ENCODE measurements around the gene ZNF823.
A peak's percentile ranks its signal among the peaks of the same experiment; 100 is the strongest.

Gene ZNF823

GRCh38 chr19:11766597-11767591 is 28.1 kb upstream of the ZNF823 start, which contains the start of gene ZNF441:
Gene ZNF441 (plus strand): TSS chr19:11767000. CDS start chr19:11767194, 194 bp downstream.
- WGBS (ENCODE audit: extremely low coverage, insufficient coverage, low lambda C conversion rate) = no CpG with 5 or more reads among the region's 61 CpGs
- no peak within 1 kb of the TSS for H2BK5ac ChIP-seq (ENCODE audit: low read length)
- no peaks in the 10 kb centered on the region for H3K79me1 ChIP-seq (ENCODE audit: low read length)
- no peak within 1 kb of the TSS for H3K23ac ChIP-seq (ENCODE audit: low read length)
- peaks cover 2% of the 10 kb centered on the region for H3K27me3 ChIP-seq (ENCODE audit: insufficient read depth, low read length, poor library complexity)
- no peak within 1 kb of the TSS for H2BK15ac ChIP-seq (replicated peaks; ENCODE audit: low read depth)
- H3K4ac ChIP-seq (ENCODE audit: low read depth, low read length) = no peak within 1 kb of the TSS
- H3K36me3 ChIP-seq (ENCODE audit: control insufficient read depth, insufficient read depth, low read length) = no peaks in the 10 kb centered on the region
- H3K56ac ChIP-seq (ENCODE audit: low read length) = peak within 1 kb of the TSS; percentile 79
- peak within 1 kb of the TSS; percentile 61 for H3K4me2 ChIP-seq (ENCODE audit: low read length)
- H3K18ac ChIP-seq (ENCODE audit: low read length) = no peak within 1 kb of the TSS
- peak within 1 kb of the TSS; percentile 46 for H3K4me3 ChIP-seq (ENCODE audit: low read length)
- peak; percentile 96 for DNase-seq
- no peak within 1 kb of the TSS for H2BK120ac ChIP-seq (ENCODE audit: low read depth, low read length)
- H3K9ac ChIP-seq (ENCODE audit: low read length) = peak within 1 kb of the TSS; percentile 57
- no peak within 1 kb of the TSS for H3K27ac ChIP-seq (ENCODE audit: low read depth, low read length)
- H4K8ac ChIP-seq (ENCODE audit: low read depth, low read length) = no peak within 1 kb of the TSS
- no peak within 1 kb of the TSS for H4K5ac ChIP-seq (ENCODE audit: low read length)
- H2AK5ac ChIP-seq (ENCODE audit: low read length) = no peak within 1 kb of the TSS
- no peaks in the 10 kb centered on the region for H3K79me2 ChIP-seq (ENCODE audit: control insufficient read depth, insufficient read depth, low read length)
- H3K4me1 ChIP-seq (ENCODE audit: control insufficient read depth, low read depth, low read length) = no peaks in the 10 kb centered on the region

- no peak overlapping the region for H3K9ac ChIP-seq (ENCODE audit: low read length)
- no peak overlapping the region for H3K27ac ChIP-seq (ENCODE audit: low read depth, low read length)
- no CpG with 5 or more reads among the region's 1 CpG for WGBS (ENCODE audit: extremely low coverage, insufficient coverage, low lambda C conversion rate)
- H3K23ac ChIP-seq (ENCODE audit: low read length) = no peak overlapping the region
- H3K18ac ChIP-seq (ENCODE audit: low read length) = no peak overlapping the region
- no peak overlapping the region for H4K5ac ChIP-seq (ENCODE audit: low read length)
- no peak overlapping the region for H2AK5ac ChIP-seq (ENCODE audit: low read length)
- no peaks in the 10 kb centered on the region for H3K36me3 ChIP-seq (ENCODE audit: control insufficient read depth, insufficient read depth, low read length)
- H4K8ac ChIP-seq (ENCODE audit: low read depth, low read length) = no peak overlapping the region
- no peak overlapping the region for H2BK15ac ChIP-seq (replicated peaks; ENCODE audit: low read depth)
- H3K4ac ChIP-seq (ENCODE audit: low read depth, low read length) = no peak overlapping the region
- no peaks in the 10 kb centered on the region for H3K79me2 ChIP-seq (ENCODE audit: control insufficient read depth, insufficient read depth, low read length)
- H2BK5ac ChIP-seq (ENCODE audit: low read length) = no peak overlapping the region
- no peaks in the 10 kb centered on the region for H3K79me1 ChIP-seq (ENCODE audit: low read length)
- H3K4me1 ChIP-seq (ENCODE audit: control insufficient read depth, low read depth, low read length) = no peaks in the 10 kb centered on the region
- no peak overlapping the region for H3K4me2 ChIP-seq (ENCODE audit: low read length)
- peaks cover 2% of the 10 kb centered on the region for H3K27me3 ChIP-seq (ENCODE audit: insufficient read depth, low read length, poor library complexity)
- no peak overlapping the region for H2BK120ac ChIP-seq (ENCODE audit: low read depth, low read length)
- no peak overlapping the region for H3K4me3 ChIP-seq (ENCODE audit: low read length)
- H3K56ac ChIP-seq (ENCODE audit: low read length) = no peak overlapping the region
- no peak for DNase-seq
These were observed 24.9 kb upstream of the ZNF823 start for GRCh38 chr19:11763611-11764010.

- H3K4ac ChIP-seq (ENCODE audit: low read depth, low read length) = no peak overlapping the region
- H3K27ac ChIP-seq (ENCODE audit: low read depth, low read length) = no peak overlapping the region
- DNase-seq = no peak
- no peak overlapping the region for H2AK5ac ChIP-seq (ENCODE audit: low read length)
- no peak overlapping the region for H3K56ac ChIP-seq (ENCODE audit: low read length)
- H3K79me1 ChIP-seq (ENCODE audit: low read length) = no peaks in the 10 kb centered on the region
- no peaks in the 10 kb centered on the region for H3K79me2 ChIP-seq (ENCODE audit: control insufficient read depth, insufficient read depth, low read length)
- no peak overlapping the region for H2BK120ac ChIP-seq (ENCODE audit: low read depth, low read length)
- H3K4me1 ChIP-seq (ENCODE audit: control insufficient read depth, low read depth, low read length) = no peaks in the 10 kb centered on the region
- no peak overlapping the region for H3K23ac ChIP-seq (ENCODE audit: low read length)
- H3K27me3 ChIP-seq (ENCODE audit: insufficient read depth, low read length, poor library complexity) = peaks cover 2% of the 10 kb centered on the region
- no peak overlapping the region for H4K5ac ChIP-seq (ENCODE audit: low read length)
- no peaks in the 10 kb centered on the region for H3K36me3 ChIP-seq (ENCODE audit: control insufficient read depth, insufficient read depth, low read length)
- H2BK5ac ChIP-seq (ENCODE audit: low read length) = no peak overlapping the region
- H4K8ac ChIP-seq (ENCODE audit: low read depth, low read length) = no peak overlapping the region
- H3K4me3 ChIP-seq (ENCODE audit: low read length) = no peak overlapping the region
- no peak overlapping the region for H2BK15ac ChIP-seq (replicated peaks; ENCODE audit: low read depth)
- H3K9ac ChIP-seq (ENCODE audit: low read length) = no peak overlapping the region
- H3K4me2 ChIP-seq (ENCODE audit: low read length) = no peak overlapping the region
- no CpG with 5 or more reads among the region's 3 CpGs for WGBS (ENCODE audit: extremely low coverage, insufficient coverage, low lambda C conversion rate)
- H3K18ac ChIP-seq (ENCODE audit: low read length) = no peak overlapping the region
These were observed 24.4 kb upstream of the ZNF823 start for GRCh38 chr19:11763117-11763516.

- no peaks in the 10 kb centered on the region for H3K79me1 ChIP-seq (ENCODE audit: low read length)
- H3K79me2 ChIP-seq (ENCODE audit: control insufficient read depth, insufficient read depth, low read length) = no peaks in the 10 kb centered on the region
- H4K8ac ChIP-seq (ENCODE audit: low read depth, low read length) = no peak overlapping the region
- no peak for DNase-seq
- no peaks in the 10 kb centered on the region for H3K27me3 ChIP-seq (ENCODE audit: insufficient read depth, low read length, poor library complexity)
- no peaks in the 10 kb centered on the region for H3K4me1 ChIP-seq (ENCODE audit: control insufficient read depth, low read depth, low read length)
- no peak overlapping the region for H2BK5ac ChIP-seq (ENCODE audit: low read length)
- no peak overlapping the region for H3K4ac ChIP-seq (ENCODE audit: low read depth, low read length)
- H2BK15ac ChIP-seq (replicated peaks; ENCODE audit: low read depth) = no peak overlapping the region
- no peak overlapping the region for H2AK5ac ChIP-seq (ENCODE audit: low read length)
- no peak overlapping the region for H3K23ac ChIP-seq (ENCODE audit: low read length)
- no peak overlapping the region for H3K18ac ChIP-seq (ENCODE audit: low read length)
- no peak overlapping the region for H3K27ac ChIP-seq (ENCODE audit: low read depth, low read length)
- no CpG with 5 or more reads among the region's 7 CpGs for WGBS (ENCODE audit: extremely low coverage, insufficient coverage, low lambda C conversion rate)
- H3K4me2 ChIP-seq (ENCODE audit: low read length) = no peak overlapping the region
- no peak overlapping the region for H3K9ac ChIP-seq (ENCODE audit: low read length)
- no peak overlapping the region for H2BK120ac ChIP-seq (ENCODE audit: low read depth, low read length)
- H3K4me3 ChIP-seq (ENCODE audit: low read length) = no peak overlapping the region
- H3K36me3 ChIP-seq (ENCODE audit: control insufficient read depth, insufficient read depth, low read length) = no peaks in the 10 kb centered on the region
- no peak overlapping the region for H4K5ac ChIP-seq (ENCODE audit: low read length)
- no peak overlapping the region for H3K56ac ChIP-seq (ENCODE audit: low read length)
These were observed 21.1 kb upstream of the ZNF823 start for GRCh38 chr19:11759805-11760204.

- H3K56ac ChIP-seq (ENCODE audit: low read length) = no peak overlapping the region
- H3K4me2 ChIP-seq (ENCODE audit: low read length) = no peak overlapping the region
- no peak overlapping the region for H3K27ac ChIP-seq (ENCODE audit: low read depth, low read length)
- no peak overlapping the region for H3K4me3 ChIP-seq (ENCODE audit: low read length)
- no peak overlapping the region for H4K5ac ChIP-seq (ENCODE audit: low read length)
- H4K8ac ChIP-seq (ENCODE audit: low read depth, low read length) = no peak overlapping the region
- DNase-seq = no peak
- no CpG with 5 or more reads among the region's 1 CpG for WGBS (ENCODE audit: extremely low coverage, insufficient coverage, low lambda C conversion rate)
- no peak overlapping the region for H2BK15ac ChIP-seq (replicated peaks; ENCODE audit: low read depth)
- H3K36me3 ChIP-seq (ENCODE audit: control insufficient read depth, insufficient read depth, low read length) = no peaks in the 10 kb centered on the region
- H3K79me1 ChIP-seq (ENCODE audit: low read length) = no peaks in the 10 kb centered on the region
- no peak overlapping the region for H2AK5ac ChIP-seq (ENCODE audit: low read length)
- H2BK5ac ChIP-seq (ENCODE audit: low read length) = no peak overlapping the region
- no peak overlapping the region for H3K9ac ChIP-seq (ENCODE audit: low read length)
- H3K4ac ChIP-seq (ENCODE audit: low read depth, low read length) = no peak overlapping the region
- H2BK120ac ChIP-seq (ENCODE audit: low read depth, low read length) = no peak overlapping the region
- no peaks in the 10 kb centered on the region for H3K27me3 ChIP-seq (ENCODE audit: insufficient read depth, low read length, poor library complexity)
- H3K18ac ChIP-seq (ENCODE audit: low read length) = no peak overlapping the region
- H3K4me1 ChIP-seq (ENCODE audit: control insufficient read depth, low read depth, low read length) = no peaks in the 10 kb centered on the region
- H3K23ac ChIP-seq (ENCODE audit: low read length) = no peak overlapping the region
- H3K79me2 ChIP-seq (ENCODE audit: control insufficient read depth, insufficient read depth, low read length) = no peaks in the 10 kb centered on the region
These were observed 18.2 kb upstream of the ZNF823 start for GRCh38 chr19:11756965-11757364.
